Activated T-cell treated with anti-CD3 and anti-CD28 coated beads for 1 hour (primary cell): ENCODE data around the gene LRP8.
"Not testable (repeated sequence)": the region's sequence is repeated elsewhere in the genome, so short reads cannot be mapped to it uniquely, and the experiment has no call there.

Experiments
- DNase-seq: peaks from one replicate; pipeline ENCODE4 v3.0.0-alpha.2; 2020; ENCODE audit warnings: low read depth

LRP8 gene

DNA sequence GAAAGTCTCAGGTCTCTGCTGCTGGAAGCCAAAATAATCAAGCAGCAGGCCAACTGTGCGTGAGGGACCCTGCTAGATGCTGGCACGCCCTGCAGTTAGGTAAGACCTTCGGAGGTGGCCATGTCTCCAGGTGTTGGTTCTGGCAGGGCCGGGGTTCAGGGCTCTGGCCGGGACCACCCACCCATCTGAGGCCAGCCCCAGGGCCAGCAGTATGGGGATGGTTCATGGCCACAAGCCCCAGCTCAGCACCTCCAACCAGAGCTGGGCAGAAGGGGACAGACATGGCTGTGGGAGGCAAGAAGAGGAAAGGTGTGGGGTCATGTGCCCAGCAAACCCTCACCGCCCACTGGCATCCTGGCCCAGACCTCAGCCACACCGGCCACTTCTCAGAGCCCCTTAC is 23.3 kb downstream of the LRP8 start:
- DNase-seq: no peak

DNA sequence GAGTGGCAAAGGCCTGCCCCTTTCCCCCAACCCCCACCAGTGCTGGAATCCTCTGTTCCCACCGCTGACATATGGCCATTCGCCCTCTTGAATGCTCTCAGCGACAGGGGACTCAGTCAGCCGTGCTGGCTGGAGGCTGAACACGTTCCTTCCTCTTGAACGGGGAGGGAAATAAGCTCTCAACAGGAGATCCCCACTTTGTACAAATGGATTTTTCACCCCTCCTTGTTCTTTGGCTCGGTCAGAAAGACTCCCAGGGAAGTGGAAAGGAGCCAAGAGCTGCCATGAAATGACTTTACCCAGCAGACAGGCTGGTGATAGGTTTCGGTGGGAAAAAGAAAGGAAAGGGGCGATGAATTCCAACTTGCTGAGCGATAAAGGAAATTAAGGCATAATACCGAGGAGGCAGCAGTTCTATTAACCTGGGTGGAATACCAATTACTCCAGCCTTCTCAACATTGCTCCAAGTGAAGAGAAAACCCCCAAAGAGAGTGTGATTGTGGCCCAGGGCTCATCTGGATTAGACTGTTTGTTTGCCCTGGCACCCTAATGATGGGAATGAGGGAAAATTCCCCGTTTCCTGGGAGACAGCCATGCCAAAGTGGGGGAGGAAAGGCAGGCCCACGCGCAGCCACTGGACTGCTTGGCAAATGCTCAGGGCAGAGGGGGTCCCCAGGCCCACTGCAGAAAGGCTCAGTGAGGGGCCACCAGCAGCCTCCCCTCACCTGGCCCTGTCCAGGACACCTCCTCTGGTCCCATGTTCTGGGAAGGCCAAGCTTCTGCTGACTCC is 23.9 kb downstream of the LRP8 start:
- DNase-seq: no peak

DNA sequence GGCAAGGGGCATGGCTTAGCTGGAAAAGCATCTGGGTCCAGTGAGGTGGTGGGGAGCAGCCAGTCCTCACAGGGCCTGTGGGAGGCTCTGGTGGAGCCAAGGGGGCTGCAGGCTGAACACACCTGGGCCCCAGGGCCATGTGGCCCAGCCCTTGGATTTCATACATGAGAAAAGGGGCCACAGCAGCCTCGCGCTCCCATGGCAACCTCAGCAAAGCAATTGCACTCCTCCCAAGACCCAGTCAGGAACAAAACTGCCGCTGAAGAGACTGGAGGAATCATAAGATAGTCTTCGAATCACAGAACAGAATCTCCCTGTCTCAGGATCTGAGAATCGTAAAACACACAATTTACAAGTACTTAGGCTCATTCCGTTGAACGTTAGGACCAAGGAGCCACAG is 24.6 kb downstream of the LRP8 start:
- no peak for DNase-seq

DNA sequence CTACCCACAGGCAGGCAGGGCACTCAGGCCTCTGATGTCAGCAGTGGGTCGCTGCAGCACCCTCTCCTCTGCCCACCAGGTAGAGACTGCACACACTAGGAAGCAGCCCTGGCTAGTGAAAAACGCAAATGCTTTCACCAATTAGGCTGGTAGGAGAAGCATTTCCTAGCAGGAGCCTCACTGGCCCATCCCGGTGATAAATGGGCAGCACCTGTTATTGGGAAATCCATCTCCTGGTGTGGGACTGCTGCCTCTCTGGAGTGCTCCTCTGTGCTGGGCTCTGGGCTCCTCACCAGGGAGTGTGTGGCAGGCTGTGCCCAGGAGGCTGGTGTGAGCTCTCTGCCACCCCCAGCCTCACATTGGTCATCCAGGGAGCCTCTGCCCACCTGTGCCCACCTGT is 28.6 kb downstream of the LRP8 start:
- no peak for DNase-seq

DNA sequence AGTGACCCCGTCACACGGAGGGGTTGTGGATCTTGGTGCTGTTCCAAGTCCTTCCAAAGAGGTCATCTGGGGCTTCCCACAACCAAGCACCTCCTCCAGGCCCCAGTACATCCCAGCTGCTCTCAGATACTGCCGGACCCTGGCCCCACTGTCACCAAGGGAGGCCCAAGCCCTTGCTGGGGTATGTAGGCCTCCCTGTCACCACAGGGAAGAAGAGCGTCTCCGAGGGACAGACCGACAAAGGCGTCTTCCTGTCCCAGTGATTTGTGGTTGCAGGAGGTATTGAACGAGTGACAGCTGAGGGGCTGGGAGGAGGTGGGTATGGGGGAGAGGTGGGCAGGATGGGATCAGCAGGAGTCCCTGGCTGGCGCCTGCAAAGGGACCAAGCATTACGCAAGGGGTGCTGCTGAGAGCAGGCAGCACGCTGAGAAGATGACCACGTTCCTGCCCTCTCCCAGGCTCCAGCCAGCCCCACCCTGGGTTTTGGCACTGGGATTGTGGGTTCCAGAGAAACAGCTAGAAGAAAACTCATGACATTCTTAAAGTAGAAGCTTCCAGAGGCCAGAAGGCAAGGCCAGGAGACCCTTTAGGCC is 29.7 kb downstream of the LRP8 start:
- no peak for DNase-seq

DNA sequence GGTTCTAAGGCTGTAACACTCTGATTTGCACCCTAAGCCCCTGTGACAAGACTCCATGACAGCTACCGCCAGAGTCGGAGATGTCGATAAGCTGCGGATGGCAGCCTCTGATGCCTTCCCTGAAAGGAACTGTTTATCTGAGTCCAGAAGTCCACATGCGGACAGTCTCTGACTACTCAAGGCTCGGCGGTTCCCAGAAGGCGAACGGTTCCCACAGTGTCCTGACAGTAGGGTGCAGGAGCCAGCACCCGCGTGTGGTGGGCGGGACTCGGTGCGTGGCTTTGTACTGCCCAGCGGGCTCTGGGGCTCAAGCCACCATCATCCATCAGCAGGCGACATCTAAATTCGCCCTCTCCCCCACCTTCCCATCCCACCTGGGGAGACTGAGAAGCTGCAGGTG is 30.7 kb downstream of the LRP8 start:
- no peak for DNase-seq

DNA sequence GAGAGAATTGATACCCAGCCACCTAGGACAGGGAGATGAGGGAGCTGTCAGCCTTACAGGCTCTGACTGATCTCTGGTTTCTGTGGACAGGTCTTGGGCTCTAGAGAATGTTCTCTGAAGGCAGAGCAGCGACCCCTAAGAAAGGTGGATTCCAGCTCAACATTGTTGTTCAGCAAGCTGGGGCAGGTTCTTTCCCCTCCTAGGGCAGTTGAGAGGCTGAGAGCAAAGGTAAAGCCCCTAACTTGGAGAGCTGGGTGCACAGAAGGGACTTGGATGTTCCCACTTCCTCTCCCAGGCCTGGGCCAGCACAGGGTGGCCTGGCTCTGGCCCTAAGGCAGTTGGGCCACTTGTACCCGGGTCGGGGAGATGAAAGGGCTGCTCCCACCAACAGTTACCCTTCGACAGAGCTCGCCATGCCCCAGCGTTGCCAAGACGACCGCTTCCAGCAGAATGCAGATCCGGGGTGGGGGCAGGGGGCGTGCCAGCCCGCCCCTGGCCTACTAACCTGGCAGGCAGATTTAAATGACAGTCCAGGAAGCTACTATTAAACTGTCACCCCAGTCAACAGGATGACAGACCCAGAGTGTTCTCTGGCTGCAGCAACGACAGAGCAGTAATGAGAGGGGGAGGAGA is 31.6 kb downstream of the LRP8 start:
- DNase-seq: no peak

DNA sequence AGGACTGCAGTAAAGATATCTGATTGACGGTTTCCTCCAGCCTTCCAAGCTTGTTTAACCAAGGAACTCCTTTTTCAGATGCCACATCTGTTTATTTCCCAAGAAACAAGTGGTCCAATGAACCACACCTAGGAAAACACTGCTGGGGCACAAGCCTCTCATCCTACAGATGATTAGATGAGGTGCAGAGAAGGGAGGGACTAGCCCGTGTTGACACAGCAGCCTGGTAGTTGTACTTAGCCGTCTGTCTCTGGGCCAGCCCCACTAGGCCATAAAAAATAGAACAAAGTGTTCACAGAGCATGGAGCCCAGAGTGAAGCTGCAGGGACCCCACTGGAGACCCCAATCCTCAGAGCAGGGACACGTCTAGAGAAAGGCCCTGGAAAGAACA is 32.1 kb downstream of the LRP8 start:
- no peak for DNase-seq

DNA sequence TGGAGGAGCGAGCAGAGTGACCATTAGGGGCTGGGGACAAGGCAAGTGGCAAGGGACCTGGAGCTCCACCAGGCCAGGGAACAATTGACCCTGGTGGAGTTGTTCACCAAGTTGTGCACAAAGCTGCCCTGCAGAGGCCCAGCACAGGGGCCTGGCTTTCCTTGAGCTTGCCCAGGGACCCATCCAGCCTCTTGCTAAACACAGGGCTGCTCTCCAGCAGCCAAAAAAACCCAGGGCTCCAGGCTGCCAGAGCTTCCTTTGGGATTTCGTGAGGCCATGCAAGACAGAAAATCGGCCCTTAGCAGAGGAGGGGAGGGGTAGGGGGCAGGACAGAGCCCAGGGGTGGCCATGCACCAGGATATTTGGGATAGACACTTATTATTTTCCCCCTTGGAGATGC is 32.6 kb downstream of the LRP8 start:
- no peak for DNase-seq

DNA sequence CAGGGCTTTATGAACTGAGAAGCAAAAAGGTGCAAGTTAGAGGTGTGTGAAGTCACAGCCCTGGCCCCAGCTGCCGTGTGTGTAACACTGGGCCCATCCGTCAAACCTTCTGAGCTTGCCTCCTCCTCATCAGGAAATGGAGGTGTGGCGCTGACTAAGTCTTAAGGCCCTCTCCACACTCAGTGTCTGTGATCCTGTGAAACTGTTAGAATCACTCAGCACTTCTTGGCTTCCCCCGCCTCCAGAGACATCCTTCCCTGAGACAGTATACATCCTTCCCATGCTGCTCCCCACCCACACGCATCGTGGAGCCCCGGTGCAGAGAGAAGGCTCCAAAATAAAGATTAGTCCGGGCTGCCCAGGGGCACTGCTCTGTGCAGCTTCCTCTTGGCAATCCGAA is 33.3 kb downstream of the LRP8 start:
- DNase-seq: no peak

DNA sequence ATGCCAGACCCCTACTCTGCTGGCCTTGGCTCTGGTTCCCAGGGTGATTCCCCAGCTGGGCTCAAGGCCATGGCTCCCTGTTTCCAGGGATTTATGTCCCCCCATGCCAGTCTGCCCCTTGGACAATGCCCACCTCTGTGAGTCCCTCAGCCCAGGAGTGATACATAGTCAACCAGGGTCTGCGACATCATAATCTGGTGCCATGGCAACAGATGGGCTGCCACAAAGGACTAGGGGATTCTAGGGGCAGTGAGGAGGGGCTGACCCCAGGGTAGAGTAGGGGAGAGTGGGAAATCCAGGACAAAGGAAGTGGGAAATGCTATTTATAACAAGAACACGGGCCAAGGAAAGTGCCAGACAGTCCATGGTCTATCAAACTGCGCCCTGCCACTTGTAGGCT is 33.8 kb downstream of the LRP8 start:
- DNase-seq: no peak

DNA sequence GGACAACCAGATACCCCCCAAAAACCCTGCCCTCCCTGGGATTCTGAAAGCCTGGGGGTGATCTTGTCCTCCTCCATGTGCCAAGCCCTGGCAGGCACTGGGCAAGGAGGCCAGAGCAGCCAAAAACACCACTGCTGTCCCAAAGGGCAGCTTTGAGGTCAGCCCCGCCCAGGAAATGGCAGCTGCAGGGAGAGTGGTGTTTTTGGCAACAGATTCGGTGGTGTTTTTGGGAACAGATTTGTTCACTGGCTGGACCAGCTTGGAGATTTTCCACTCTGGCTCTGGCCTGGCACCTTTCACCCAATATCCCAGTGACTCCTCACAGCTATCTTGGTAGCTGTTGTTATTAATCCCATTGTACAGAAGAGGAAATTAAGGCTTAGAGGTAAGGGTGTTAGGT is 34.7 kb downstream of the LRP8 start:
- no peak for DNase-seq

DNA sequence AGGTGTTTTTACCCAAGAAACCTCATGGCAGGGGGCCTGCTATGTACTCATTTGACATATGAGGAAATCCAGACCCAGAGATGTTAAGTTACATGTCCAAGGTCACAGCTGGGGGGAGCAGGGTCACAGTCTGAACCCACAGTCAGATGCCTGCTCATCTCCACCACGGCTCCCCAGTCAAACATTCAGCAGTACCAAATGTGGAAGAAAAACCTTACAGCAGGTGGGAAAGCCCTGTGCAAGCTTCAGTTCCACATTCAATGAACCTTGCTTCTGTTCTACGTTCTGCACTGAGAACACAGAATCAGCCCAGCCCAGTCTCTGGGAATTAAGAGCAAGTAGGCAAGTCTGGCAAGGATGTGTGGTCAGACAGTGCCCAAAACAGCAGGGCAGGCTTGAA is 35.2 kb downstream of the LRP8 start:
- no peak for DNase-seq

DNA sequence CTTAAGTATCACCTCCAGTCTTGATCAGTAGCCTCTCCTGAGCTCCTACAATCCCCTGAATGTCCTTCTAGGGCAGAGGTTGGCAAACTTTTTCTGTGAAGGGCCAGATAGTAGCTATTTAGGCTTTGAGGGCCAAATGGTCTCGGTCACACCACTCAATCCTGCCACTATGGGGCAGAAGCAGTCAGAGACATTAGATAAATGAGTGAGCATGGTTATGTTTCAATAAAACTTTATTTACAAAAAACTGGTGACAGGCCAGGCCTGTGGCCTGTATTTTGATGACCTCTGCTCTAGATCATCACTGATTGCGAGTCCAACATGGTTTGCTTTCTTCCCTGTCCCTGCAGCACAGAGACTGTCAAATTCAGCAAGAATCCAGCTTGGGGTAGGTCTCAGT is 36.3 kb downstream of the LRP8 start:
- DNase-seq: no peak

DNA sequence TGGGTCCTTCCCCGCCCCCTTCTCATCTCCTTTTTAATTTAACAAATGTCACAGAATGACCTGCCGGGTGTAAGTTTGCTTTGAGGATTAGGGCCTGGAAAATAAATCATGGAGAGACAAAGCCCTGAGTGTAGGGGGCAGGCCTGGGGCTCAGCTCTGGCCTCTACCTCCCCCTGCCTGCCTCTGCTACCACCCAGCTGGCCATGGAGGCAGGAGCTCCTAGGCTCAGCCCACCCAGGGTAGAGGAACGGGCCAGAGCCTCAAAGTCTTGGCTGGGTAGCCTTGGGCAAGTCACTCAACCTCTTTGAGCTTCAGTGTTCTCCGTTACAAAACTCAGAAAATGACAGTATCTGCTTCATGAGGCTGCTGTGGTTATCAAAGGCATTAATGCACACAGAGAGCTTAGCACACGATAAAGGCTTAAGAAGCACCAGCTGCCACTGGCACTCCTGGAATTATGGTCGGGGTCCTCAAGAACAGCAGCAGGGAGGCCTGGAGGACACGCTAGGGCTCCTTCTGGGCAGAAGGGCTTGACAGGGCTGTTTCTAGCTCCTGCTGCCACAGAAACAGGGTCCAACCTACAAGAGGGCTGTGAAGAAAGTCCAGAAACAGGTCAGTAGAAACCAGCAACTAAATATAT is 39.0 kb downstream of the LRP8 start:
- DNase-seq: no peak

DNA sequence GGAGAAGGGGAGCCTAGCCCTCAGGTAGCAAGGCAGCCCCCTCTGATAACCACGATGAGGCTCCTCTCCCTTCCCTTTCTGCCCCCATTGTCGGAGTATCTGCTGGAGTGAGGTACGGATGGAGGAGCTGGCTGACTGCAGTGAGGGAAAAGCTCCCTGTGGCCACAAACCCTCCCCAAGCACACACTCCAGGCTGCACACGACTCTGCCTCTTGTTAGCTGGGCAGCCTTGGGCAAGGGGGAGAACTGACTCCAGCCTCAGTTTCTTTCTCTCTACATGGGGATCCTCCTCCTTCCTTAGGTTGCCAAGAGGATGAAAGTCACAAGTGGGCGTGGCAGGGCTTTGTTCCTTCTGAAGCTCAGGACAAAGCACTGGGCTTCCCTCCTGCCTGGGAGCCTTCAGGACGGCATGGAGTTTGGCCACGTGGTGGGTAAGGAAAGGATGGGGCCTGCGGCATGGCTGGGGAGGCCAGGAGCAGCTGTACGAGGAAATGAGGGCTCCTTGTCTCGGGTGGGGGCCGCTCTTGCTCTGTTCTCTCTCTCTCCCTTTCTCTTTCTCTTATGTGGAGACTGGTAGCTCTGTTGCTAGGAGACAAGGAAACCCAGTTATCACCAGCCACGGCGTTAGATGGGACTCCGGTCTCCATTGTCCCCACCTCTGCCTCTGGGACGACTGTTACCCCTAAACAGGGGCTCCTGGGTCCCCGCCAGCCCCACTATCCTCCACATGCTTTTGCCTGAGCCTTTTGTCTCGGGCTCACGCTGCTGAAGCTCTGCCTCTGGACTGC is 39.7 kb downstream of the LRP8 start:
- no peak for DNase-seq

DNA sequence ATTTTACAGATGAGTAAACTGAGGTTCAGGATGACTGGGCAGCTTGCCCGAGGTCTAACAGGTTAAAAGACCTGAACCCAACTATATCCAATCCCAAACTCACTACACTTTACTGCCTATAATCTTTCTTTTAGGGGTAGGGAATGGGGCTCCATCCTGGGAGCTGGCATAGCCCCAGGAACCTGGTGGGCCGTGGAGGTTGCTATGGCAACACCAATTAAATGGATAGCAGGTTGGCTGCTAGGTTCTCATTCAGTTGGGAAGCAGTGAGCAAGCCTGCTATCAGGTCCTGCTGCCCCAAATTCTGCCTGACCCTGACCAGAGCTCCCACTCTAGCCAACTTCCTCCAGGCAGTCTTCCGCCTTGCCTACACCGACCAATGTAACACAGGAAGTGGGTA is 40.9 kb downstream of the LRP8 start:
- no peak for DNase-seq

DNA sequence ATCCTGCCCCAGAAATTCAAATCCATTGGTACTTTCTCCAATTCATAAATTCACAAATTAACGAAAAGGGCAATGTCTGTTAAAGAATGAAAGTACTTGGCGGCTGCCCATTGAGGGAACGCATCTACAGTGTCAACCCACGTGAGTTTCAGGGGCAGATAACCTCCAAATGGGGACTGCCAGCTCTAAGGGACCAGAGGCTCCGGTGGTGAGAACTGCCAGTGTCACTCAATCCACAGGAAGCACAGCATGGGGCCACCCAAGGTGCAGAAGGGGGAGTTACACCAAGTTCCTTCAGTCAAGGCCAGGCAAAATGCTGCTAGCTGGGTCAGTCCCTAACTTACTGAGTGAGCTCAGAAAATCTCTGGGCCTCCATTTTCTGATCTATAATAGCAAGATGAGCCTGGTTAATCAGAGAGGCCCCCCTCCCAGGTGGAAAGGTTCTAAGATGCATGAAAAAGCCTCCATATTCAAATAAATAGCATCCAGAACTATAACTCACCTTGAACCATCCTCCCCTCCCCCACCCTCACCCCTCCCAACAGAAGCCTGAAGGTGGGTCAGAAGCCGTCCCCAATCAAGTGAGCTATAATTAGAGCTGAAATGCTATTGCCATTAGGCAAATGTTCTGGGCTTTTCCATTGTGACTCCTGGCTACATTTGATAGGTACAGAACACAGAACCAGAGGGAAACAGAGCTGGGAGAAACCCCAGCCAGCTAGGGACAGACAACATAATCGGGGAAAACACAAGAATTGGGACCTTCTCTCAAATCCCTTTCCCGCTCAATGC is 41.7 kb downstream of the LRP8 start:
- no peak for DNase-seq

DNA sequence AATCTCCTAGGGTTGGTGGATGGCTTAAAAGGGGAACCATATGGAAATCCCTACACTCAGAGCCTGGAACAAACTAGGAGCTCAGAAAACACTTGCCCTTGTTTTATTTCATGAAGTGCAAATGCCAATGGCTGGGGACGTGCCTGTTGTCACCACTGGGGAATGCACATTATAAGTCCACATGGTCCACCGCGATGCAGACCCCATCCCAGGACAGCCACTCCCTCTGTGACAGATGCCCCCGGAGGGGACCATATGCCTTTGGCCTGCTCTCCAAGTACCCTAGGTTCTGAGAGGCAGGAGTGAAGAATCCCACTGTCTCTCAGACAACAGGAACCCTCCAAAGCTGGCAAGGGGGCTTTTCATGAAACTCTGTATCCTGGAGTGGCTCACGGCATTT is 42.3 kb downstream of the LRP8 start:
- no peak for DNase-seq

DNA sequence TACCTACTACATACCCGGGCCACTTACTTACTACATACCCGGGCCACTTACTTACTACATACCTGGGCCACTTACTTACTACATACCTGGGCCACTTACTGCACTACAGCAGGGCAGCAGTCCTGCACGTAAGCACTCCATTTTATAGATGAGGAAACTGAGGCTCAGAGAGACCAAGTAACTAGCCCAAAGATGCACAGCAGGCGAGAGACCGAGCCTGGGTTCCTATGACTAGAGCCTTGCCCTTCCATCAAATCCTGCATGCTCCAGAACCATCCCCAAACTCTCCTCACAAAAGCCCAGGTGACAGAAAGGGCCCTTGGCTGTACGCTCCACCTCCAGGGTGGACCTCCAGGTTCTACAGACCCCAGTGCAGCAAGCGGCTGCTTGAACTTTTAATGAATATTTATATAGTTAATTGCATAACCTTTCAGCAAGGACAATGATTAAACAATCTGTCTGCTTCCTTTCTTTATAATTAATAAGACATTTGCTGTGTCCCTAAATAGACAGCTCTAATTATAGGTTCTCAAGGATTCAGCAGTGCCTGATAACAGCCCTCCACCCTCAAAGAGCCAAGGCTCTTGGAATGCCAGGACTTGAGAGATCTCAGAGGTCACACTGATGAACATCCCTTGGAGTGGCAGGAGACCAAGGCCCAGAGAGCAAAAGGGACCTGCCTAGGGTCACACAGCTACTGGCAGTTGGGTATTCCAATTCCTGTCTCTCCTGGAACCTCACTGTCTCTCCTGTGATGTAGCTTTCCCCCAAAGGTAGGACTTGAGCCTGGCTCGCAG is 43.4 kb downstream of the LRP8 start:
- no peak for DNase-seq

DNA sequence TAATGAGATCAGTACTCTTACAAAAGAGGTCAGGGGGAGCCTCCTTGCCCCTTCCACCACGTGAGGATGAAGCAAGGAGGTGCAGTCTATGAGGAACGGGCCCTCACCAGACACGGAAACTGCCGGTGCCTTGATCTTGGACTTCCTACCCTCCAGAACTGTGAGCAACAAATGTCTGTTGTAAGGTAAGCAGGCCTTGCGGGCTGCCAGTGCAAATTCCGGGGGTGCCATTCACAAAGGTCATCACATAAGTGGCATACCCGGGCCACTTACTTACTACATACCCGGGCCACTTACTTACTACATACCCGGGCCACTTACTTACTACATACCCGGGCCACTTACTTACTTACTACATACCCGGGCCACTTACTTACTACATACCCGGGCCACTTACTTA is 44.7 kb downstream of the LRP8 start:
- DNase-seq: not testable (repeated sequence)
